Measurements from ENCODE around the gene UPF1. TPM values are rescaled to one million over a fixed set of nuclear protein-coding genes. Genes with fewer than 3 reads are reported as not detected.

The UPF1 gene
- total RNA-seq, result 10 to 100 TPM; 76.8 to 82.2 TPM

DNA sequence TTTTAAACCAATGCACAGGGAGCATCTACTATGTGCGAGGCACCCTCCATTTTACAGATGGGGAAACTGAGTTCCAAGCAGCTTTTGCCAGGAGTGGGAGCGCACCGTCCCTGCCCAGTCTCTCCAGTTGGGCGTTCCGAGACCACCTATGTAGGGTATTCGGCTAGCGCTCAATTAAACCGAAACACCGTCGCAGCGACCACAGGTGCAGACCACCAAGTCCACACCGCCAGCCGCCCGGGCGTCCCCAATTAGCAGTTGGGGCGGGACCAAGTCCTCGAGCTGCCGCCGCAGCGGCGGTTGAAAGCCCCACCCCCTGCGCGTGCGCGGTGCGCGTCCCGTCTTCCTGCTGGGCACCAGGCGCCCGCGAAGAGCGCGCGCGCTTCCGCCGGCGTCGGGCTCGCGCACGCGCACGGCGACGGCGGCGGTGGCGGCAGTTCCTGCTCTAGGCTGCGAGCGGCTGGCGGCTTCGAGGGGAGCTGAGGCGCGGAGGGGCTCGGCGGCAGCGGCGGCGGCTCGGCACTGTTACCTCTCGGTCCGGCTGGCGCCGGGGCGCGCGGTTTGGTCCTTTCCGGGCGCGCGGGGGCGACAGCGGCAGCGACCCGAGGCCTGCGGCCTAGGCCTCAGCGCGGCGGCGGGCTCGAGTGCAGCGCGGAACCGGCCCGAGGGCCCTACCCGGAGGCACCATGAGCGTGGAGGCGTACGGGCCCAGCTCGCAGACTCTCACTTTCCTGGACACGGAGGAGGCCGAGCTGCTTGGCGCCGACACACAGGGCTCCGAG lies at the start of gene UPF1:
TSS of gene UPF1 (plus strand) at position 436 of the 782 bp plus-strand sequence. CDS start at position 687, 251 bp downstream.

DNA sequence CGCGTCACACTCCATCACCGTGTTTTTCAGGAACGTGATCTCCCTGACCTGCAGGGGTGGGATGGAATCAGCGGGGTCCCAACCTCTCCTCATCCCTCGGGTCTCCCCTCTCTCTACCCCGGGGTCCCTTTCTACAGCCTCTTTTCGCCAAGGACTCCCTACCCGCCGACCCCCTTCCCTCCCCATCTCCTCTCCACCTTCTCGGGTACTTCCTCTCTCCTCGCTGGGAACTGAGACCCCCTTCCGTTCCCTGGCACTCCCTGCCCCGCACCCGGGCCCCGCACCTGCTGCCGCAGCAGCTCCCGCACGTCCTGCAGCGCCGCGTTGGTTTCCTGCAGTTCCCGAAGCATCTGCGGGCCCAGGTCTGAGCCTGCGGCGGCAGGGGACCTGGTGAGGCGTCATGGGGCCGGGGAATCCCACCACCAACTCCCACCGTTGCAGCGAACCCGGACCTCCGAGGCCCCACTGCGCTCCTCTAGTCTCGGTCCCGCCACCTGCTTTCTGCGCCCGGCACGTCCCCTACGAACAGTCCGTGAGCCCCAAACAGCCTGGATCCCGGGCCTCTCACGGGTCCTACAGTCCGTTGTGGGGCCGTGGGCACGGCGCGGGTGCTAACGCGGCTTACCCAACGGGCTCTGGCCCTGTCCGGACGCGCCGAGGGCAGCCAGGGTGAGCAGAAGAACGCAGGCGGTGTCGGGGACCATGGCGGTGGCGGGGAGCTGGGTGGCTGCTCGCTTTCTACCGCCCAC lies 41.0 kb upstream of the UPF1 start, which contains the start of gene COMP:
TSS of gene COMP (minus strand) at position 740 of the 749 bp plus-strand sequence. CDS start at position 704, 36 bp downstream.

DNA sequence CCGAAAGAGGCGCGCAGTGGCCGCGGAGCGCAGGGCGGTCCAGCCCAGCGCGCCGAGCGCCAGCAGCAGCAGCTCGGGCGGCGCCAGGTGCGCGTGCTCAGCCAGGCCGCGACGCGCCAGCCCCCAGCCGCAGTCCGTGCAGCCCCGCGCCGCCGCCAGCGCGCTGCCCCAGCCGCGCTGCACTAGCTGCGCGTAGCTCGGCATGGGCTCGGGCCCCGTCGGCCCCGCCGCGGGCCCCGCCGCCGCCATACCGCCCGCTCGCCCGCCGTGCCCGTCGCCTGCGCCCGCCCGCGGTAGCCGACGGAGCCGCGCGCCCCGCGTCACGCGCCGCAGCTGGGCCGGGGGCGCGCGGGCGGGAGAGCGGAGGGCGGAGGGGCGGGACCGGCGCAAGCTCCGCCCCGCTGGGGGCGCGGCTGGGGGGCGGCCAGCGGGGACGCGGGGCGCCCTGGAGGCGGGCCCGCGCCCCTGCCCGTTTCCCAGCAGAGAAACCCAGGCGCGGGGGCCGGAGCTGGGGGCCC lies 64.1 kb downstream of the UPF1 start, which contains the start of gene CERS1:
TSS of gene CERS1 (minus strand) at position 335 of the 518 bp plus-strand sequence. CDS start at position 249, 86 bp downstream.

Other genes starting within 250 kb of the UPF1 start
- gene REX1BD, start 243.2 kb upstream of the UPF1 start, total RNA-seq, result 10 to 100 TPM; 90.3 to 91.7 TPM
- gene CRLF1, start 225.2 kb upstream of the UPF1 start, total RNA-seq, result not detected
- under 1 TPM in 1 of 2 experiments, not detected in 1; 0.15 TPM for gene TMEM59L, start 219.1 kb upstream of the UPF1 start, total RNA-seq
- gene KLHL26, start 194.9 kb upstream of the UPF1 start, total RNA-seq, result 10 to 100 TPM in 1 of 2 experiments, 1 to 10 TPM in 1; 9.8 to 10.5 TPM
- gene CRTC1, start 148.3 kb upstream of the UPF1 start, total RNA-seq, result 1 to 10 TPM; 9.4 to 9.7 TPM
- gene COMP, start 40.7 kb upstream of the UPF1 start, total RNA-seq, result not detected
- not detected for gene CERS1, start 64.2 kb downstream of the UPF1 start, total RNA-seq
- gene COPE, start 87.4 kb downstream of the UPF1 start, total RNA-seq, result 100 to 1,000 TPM; 256 to 260 TPM
- 10 to 100 TPM; 40.9 to 42.9 TPM for gene DDX49, start 87.8 kb downstream of the UPF1 start, total RNA-seq
- gene HOMER3, start 109.3 kb downstream of the UPF1 start, total RNA-seq, result not detected
- gene SUGP2, start 201.6 kb downstream of the UPF1 start, total RNA-seq, result 100 to 1,000 TPM; 124 to 134 TPM
- gene ARMC6, start 201.6 kb downstream of the UPF1 start, total RNA-seq, result 10 to 100 TPM; 30.0 to 33.5 TPM
- gene SLC25A42, start 232.0 kb downstream of the UPF1 start, total RNA-seq, result 10 to 100 TPM; 23.6 to 25.9 TPM